Parathyroid adenoma (tissue), 2 donors: ENCODE data around the gene DIAPH2.

Experiments used
- H2AFZ ChIP-seq: fragments of 300-600 bp; sonication (generic); one replicate; pipeline ENCODE4 v1.7.0; 2017; ENCODE audit warnings: antibody characterized with exemption, mild to moderate bottlenecking
- H3K27ac ChIP-seq: fragments of 300-600 bp; sonication (generic); one replicate; pipeline ENCODE4 v1.7.0; 2017
- H3K27me3 ChIP-seq: fragments of 300-600 bp; sonication (generic); one replicate; pipeline ENCODE4 v1.7.0; 2017; ENCODE audit warnings: low read length; ENCODE audit not compliant: control insufficient read depth, insufficient read depth
- H3K36me3 ChIP-seq: fragments of 300-600 bp; sonication (generic); one replicate; pipeline ENCODE4 v1.7.0; 2017; ENCODE audit warnings: low read length; ENCODE audit not compliant: control insufficient read depth, insufficient read depth
- H3K4me1 ChIP-seq: fragments of 300-600 bp; sonication (generic); one replicate; pipeline ENCODE4 v1.7.0; 2017; ENCODE audit warnings: control low read depth
- H3K4me2 ChIP-seq: fragments of 300-600 bp; sonication (generic); one replicate; pipeline ENCODE4 v1.7.0; 2017; ENCODE audit warnings: low read length
- H3K4me3 ChIP-seq: fragments of 300-600 bp; sonication (generic); one replicate; pipeline ENCODE4 v1.7.0; 2017; ENCODE audit warnings: low read depth, low read length
- H3K79me2 ChIP-seq: fragments of 300-600 bp; sonication (generic); one replicate; pipeline ENCODE4 v1.7.0; 2017; ENCODE audit warnings: control low read depth
- H3K9ac ChIP-seq: fragments of 300-600 bp; sonication (generic); one replicate; pipeline ENCODE4 v1.7.0; 2017; ENCODE audit warnings: mild to moderate bottlenecking
- H3K9me3 ChIP-seq: fragments of 300-600 bp; sonication (generic); one replicate; pipeline ENCODE4 v1.7.0; 2017; ENCODE audit warnings: low read length; ENCODE audit not compliant: control insufficient read depth
- CTCF ChIP-seq: fragments of 300-600 bp; sonication (generic); IDR thresholded peaks from one replicate; pipeline ENCODE4 v1.7.0; 2017; ENCODE audit warnings: antibody characterized with exemption, mild to moderate bottlenecking
- donor health status: primary hyperparathyroidism.

DIAPH2 gene

GRCh38 chrX:97387004-97387403, 702.4 kb downstream of the DIAPH2 start:
- no peak overlapping the region for H3K9ac ChIP-seq
- no peak overlapping the region for H3K4me3 ChIP-seq
- no peaks in the 10 kb centered on the region for H3K27me3 ChIP-seq
- H3K36me3 ChIP-seq, result no peaks in the 10 kb centered on the region
- H3K9me3 ChIP-seq, result no peaks in the 10 kb centered on the region
- H3K4me2 ChIP-seq, result no peak overlapping the region
- no peak overlapping the region for H2AFZ ChIP-seq
- no peaks in the 10 kb centered on the region for H3K4me1 ChIP-seq
- no peak for TF ChIP-seq CTCF
- no peak overlapping the region for H3K27ac ChIP-seq
- H3K79me2 ChIP-seq, result no peaks in the 10 kb centered on the region

DNA sequence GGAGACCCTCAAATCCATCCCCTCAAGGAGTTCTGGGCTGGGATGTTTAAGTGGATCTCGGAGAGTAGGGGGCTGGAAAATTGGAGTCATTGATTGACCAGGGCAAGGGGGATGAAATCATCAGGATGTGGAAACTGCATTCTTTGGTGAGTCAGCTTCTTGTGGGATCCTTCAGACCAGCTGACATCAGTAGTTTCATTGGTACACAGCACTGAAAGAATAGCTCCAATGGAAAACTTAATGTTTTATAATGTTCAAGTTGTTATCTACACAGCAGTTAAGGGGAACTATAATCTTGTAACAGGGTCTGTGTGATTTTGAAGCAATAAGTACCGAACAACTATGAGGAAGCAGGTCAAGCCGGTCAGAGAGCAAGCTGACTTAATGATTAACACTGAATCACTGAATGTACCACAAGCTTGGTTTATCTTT, 705.1 kb downstream of the DIAPH2 start:
- TF ChIP-seq CTCF, result no peak
- H3K4me1 ChIP-seq, result no peaks in the 10 kb centered on the region
- no peak overlapping the region for H3K4me3 ChIP-seq
- no peaks in the 10 kb centered on the region for H3K27me3 ChIP-seq
- H3K9me3 ChIP-seq, result no peaks in the 10 kb centered on the region
- H3K36me3 ChIP-seq, result no peaks in the 10 kb centered on the region
- no peak overlapping the region for H3K9ac ChIP-seq
- H2AFZ ChIP-seq, result no peak overlapping the region
- H3K4me2 ChIP-seq, result no peak overlapping the region
- no peak overlapping the region for H3K27ac ChIP-seq
- no peaks in the 10 kb centered on the region for H3K79me2 ChIP-seq

DNA sequence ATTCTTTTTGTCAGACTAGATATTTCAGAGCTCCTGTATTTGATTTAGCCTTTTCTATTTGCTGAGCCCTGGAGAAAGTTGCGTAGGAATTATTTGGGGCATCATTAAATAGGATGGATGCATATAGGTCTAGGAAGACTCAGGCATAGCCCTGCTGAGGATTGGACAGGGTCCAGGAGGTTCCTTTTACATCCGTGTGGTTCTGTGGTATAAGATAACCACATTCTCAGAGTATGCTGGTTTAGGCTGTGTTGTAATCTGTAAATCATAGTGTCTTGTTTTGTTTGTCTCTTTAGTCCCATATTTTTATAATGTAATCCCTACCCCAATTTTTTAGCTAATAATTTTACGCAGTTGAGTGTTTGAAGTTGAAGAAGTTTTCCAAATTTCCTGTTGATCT, 712.7 kb downstream of the DIAPH2 start:
- H3K79me2 ChIP-seq, result no peaks in the 10 kb centered on the region
- no peak overlapping the region for H2AFZ ChIP-seq
- H3K27me3 ChIP-seq, result no peaks in the 10 kb centered on the region
- no peak overlapping the region for H3K9ac ChIP-seq
- no peaks in the 10 kb centered on the region for H3K9me3 ChIP-seq
- H3K4me2 ChIP-seq, result no peak overlapping the region
- H3K36me3 ChIP-seq, result no peaks in the 10 kb centered on the region
- TF ChIP-seq CTCF, result no peak
- H3K27ac ChIP-seq, result no peak overlapping the region
- no peaks in the 10 kb centered on the region for H3K4me1 ChIP-seq
- no peak overlapping the region for H3K4me3 ChIP-seq

DNA sequence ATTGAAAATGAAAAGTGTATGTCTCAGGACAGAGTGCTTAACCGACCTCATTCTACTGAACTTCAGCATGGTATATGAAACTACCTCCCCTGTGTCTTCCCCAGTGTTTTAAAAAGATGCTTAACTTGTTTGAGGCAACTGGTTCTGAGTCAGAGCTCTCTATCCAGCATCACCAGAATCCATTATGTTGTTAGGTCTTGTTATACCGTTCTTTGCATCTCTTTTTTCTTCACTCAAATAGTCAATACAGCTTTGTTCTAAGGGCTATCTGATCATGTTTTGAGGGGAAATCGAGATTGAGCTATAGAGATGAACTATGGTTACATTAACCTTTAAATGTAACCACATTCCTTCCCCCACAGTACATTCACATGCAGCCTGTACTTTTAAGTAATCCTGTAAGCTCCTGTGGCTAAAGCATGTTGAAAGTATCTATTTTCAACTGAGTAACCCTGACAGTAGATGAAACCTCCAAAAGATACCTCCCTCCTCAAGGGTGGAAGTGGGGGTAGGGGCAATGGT, 713.4 kb downstream of the DIAPH2 start:
- TF ChIP-seq CTCF, result no peak
- Histone ChIP-seq H3K9ac (no peak overlapping the region), H3K4me2 (no peak overlapping the region), H2AFZ (no peak overlapping the region), H3K4me1 (no peaks in the 10 kb centered on the region), H3K9me3 (no peaks in the 10 kb centered on the region), H3K27me3 (no peaks in the 10 kb centered on the region), H3K4me3 (no peak overlapping the region), H3K36me3 (no peaks in the 10 kb centered on the region), H3K27ac (no peak overlapping the region), H3K79me2 (no peaks in the 10 kb centered on the region)

GRCh38 chrX:97399400-97399799, 714.8 kb downstream of the DIAPH2 start:
- Histone ChIP-seq H3K4me1 (no peaks in the 10 kb centered on the region), H3K9me3 (no peaks in the 10 kb centered on the region), H3K79me2 (no peaks in the 10 kb centered on the region), H3K27ac (no peak overlapping the region), H3K27me3 (no peaks in the 10 kb centered on the region), H3K36me3 (no peaks in the 10 kb centered on the region), H2AFZ (no peak overlapping the region), H3K4me2 (no peak overlapping the region), H3K4me3 (no peak overlapping the region), H3K9ac (no peak overlapping the region)
- TF ChIP-seq CTCF, result no peak
